Measurements from ENCODE around the gene EXTL1. TPM values are rescaled to one million over a fixed set of nuclear protein-coding genes. Genes with fewer than 3 reads are reported as not detected.

The EXTL1 gene
- total RNA-seq, 1 experiment from 2014 or later, result 1.0 TPM

GRCh38 chr1:26019641-26020315 is 1.8 kb upstream of the EXTL1 start:
- H3K27ac ChIP-seq (ENCODE audit: insufficient read length, low read depth, low read length), result no peak overlapping the region
- no peak overlapping the region for H3K4me2 ChIP-seq (ENCODE audit: insufficient read depth, insufficient read length, low read length)
- H3K4me1 ChIP-seq (ENCODE audit: insufficient read depth, low read length), result no peaks in the 10 kb centered on the region

More at GRCh38 chr1:26019641-26020315, 1.8 kb upstream of the EXTL1 start:
- Histone ChIP-seq H3K9ac (ENCODE audit: extremely low read depth, insufficient read length, low read length) (no peak overlapping the region), H3K18ac (ENCODE audit: insufficient read length, low read depth, low read length) (no peak overlapping the region), H3K9me3 (ENCODE audit: control insufficient read depth, low read depth, low read length) (no peaks in the 10 kb centered on the region), H3K79me1 (ENCODE audit: insufficient read depth, low read depth, low read length, poor library complexity, severe bottlenecking) (no peaks in the 10 kb centered on the region), H3K4ac (ENCODE audit: low read depth, low read length) (no peak overlapping the region), H3K14ac (ENCODE audit: insufficient read depth, low read length) (no peak overlapping the region), H2AFZ (ENCODE audit: low read length) (no peak overlapping the region), H2BK20ac (ENCODE audit: low read depth, low read length, poor library complexity, severe bottlenecking) (no peak overlapping the region), H4K20me1 (ENCODE audit: control insufficient read depth, insufficient read depth, insufficient read length) (no peaks in the 10 kb centered on the region), H2BK5ac (ENCODE audit: insufficient read length, low read length) (no peak overlapping the region), H2BK120ac (ENCODE audit: low read depth, low read length, poor library complexity, severe bottlenecking) (no peak overlapping the region), H3K79me2 (ENCODE audit: insufficient read depth, low read length) (no peaks in the 10 kb centered on the region), H4K8ac (replicated peaks; ENCODE audit: insufficient read length, low read depth, low read length) (no peak overlapping the region), H3K27me3 (ENCODE audit: insufficient read depth, low read length) (no peaks in the 10 kb centered on the region), H2BK12ac (ENCODE audit: insufficient read length, low read depth, low read length) (no peak overlapping the region), H2AK5ac (ENCODE audit: insufficient read length, low read length) (no peak overlapping the region), H3K23me2 (ENCODE audit: insufficient read length, low read depth, low read length, poor library complexity, severe bottlenecking) (no peaks in the 10 kb centered on the region), H4K91ac (ENCODE audit: insufficient read length, low read depth, low read length) (no peak overlapping the region), H2BK15ac (ENCODE audit: low read depth, low read length) (no peak overlapping the region), H3K56ac (ENCODE audit: insufficient read length, low read depth, low read length) (no peak overlapping the region), H3T11ph (ENCODE audit: low read length) (no peak overlapping the region), H4K5ac (ENCODE audit: insufficient read length, low read depth, low read length) (no peak overlapping the region), H3K23ac (ENCODE audit: insufficient read length, low read depth, low read length) (no peak overlapping the region)
- Mint-ChIP-seq H3K4me1 (peaks cover 14 to 40% of the 10 kb centered on the region in 2 experiments), H3K4me3 (no peak overlapping the region), H3K27ac (no peak overlapping the region), H3K9me3 (no peaks in the 10 kb centered on the region), H3K27me3 (ENCODE audit: low read depth) (peaks cover 3% of the 10 kb centered on the region), H3K36me3 (ENCODE audit: insufficient read depth in 1 of 3, low read depth in 3 of 3) (no peaks in the 10 kb centered on the region)
- no CpG with 5 or more reads among the region's 8 CpGs for WGBS (ENCODE audit: extremely low coverage, insufficient read length, low lambda C conversion rate)
- TF ChIP-seq CTCF (conservative IDR thresholded peaks at IDR 0.05), result no peak
- DNase-seq, result no peak

Measured in H9 (cell line).